ENCODE data around the gene CAMKK1.

DNA sequence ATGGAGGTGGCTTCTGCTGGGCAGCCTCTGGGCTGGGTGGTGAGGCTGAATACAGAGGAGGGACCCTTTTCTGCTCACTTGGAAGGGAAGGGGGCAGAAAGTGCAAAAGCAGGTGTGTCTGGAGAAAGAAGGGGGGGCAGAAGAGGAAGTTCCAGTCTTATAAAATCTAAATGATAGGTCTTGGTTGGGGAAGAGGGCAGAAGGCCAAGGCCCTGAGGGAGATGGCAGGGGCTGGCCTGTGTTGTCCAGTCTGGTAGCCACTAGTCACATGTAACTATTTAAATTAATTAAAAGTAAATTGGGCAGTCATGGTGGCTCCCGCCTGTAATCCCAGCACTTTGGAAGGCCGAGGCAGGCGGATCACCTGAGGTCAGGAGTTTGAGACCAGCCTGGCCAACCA is 2.5 kb upstream of the CAMKK1 start:
- no peak for TF ChIP-seq POLR2A (IDR thresholded peaks at IDR 0.05)
- TF ChIP-seq, protein P1, sequence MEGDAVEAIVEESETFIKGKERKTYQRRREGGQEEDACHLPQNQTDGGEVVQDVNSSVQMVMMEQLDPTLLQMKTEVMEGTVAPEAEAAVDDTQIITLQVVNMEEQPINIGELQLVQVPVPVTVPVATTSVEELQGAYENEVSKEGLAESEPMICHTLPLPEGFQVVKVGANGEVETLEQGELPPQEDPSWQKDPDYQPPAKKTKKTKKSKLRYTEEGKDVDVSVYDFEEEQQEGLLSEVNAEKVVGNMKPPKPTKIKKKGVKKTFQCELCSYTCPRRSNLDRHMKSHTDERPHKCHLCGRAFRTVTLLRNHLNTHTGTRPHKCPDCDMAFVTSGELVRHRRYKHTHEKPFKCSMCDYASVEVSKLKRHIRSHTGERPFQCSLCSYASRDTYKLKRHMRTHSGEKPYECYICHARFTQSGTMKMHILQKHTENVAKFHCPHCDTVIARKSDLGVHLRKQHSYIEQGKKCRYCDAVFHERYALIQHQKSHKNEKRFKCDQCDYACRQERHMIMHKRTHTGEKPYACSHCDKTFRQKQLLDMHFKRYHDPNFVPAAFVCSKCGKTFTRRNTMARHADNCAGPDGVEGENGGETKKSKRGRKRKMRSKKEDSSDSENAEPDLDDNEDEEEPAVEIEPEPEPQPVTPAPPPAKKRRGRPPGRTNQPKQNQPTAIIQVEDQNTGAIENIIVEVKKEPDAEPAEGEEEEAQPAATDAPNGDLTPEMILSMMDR (IDR thresholded peaks at IDR 0.05) = no peak
